Stimulated activated effector memory CD8-positive, alpha-beta T cell treated with anti-CD3 and anti-CD28 coated beads, Interleukin-12 subunit alpha, Interleukin-12 subunit beta, amount 100 ng/mL, for 72 hours (primary cell): ENCODE results near the gene APBA2.
A peak's percentile ranks its signal among the peaks of the same experiment; 100 is the strongest.

ENCODE experiments used
- ATAC-seq: fragments of 150-1000 bp; cut with Tn5 transposase; 2 replicates; pipeline ENCODE4 v1.10.0; 2021
- DNase-seq, 2 donors: peaks; one replicate each; pipeline ENCODE4 v3.0.0; 2021 to 2022; ENCODE audit warnings: low spot score in 2 of 2
- H3K27ac Mint-ChIP-seq: one replicate; pipeline ENCODE4 v1.8.0; 2022; ENCODE audit warnings: mild to moderate bottlenecking, mixed read lengths
- H3K36me3 Mint-ChIP-seq: one replicate; pipeline ENCODE4 v1.8.0; 2022; ENCODE audit warnings: mild to moderate bottlenecking, mixed read lengths
- H3K4me1 Mint-ChIP-seq: one replicate; pipeline ENCODE4 v1.8.0; 2022; ENCODE audit warnings: mixed read lengths
- H3K4me3 Mint-ChIP-seq: one replicate; pipeline ENCODE4 v1.8.0; 2022; ENCODE audit warnings: mild to moderate bottlenecking, mixed read lengths
- H3K9me3 Mint-ChIP-seq: one replicate; pipeline ENCODE4 v1.8.0; 2022; ENCODE audit warnings: mixed read lengths

APBA2 gene

GRCh38 chr15:28991236-28992171 lies 105.7 kb downstream of the APBA2 start:
- H3K4me3 Mint-ChIP-seq, result no peak overlapping the region
- H3K9me3 Mint-ChIP-seq, result peaks cover 5% of the 10 kb centered on the region
- H3K4me1 Mint-ChIP-seq, result peaks cover 15% of the 10 kb centered on the region
- no peaks in the 10 kb centered on the region for H3K36me3 Mint-ChIP-seq
- DNase-seq (no peak), ATAC-seq (no peak)
- H3K27ac Mint-ChIP-seq, result no peak overlapping the region

DNA sequence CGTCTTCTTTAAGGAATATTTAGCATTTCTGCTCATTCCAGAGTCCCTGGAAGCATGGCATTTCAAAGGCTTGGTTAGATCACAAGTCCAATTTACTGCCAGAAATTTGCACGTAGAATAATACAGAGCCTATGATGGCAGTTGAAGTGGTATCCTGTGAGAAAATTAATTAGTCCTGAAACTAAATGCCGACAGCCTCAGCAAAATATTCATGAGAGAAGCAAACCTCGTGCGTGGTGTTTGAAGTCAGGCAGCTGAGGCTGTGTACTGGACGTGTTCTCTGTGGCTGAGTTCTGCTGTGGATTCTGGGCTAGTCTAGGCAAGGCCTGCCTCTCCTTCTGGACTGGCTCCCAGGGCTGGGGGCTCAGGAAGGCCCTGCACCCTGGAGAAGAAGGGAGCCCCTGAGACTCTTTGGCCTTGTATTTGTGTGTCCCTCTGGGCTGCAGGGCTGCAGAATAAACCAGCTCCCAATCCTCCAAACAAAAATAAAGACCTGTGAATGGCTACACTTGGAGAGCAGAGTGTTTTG lies 106.6 kb downstream of the APBA2 start:
- no peak overlapping the region for H3K4me3 Mint-ChIP-seq
- H3K36me3 Mint-ChIP-seq, result no peaks in the 10 kb centered on the region
- ATAC-seq (no peak), DNase-seq (no peak)
- H3K27ac Mint-ChIP-seq, result no peak overlapping the region
- peaks cover 15% of the 10 kb centered on the region for H3K4me1 Mint-ChIP-seq
- H3K9me3 Mint-ChIP-seq, result peaks cover under 1% of the 10 kb centered on the region

GRCh38 chr15:28993051-28993719 lies 107.4 kb downstream of the APBA2 start:
- DNase-seq (no peak), ATAC-seq (no peak)
- H3K4me3 Mint-ChIP-seq, result no peak overlapping the region
- no peaks in the 10 kb centered on the region for H3K9me3 Mint-ChIP-seq
- H3K27ac Mint-ChIP-seq, result peak overlapping the region; percentile 64
- no peaks in the 10 kb centered on the region for H3K36me3 Mint-ChIP-seq
- H3K4me1 Mint-ChIP-seq, result peaks cover 15% of the 10 kb centered on the region

DNA sequence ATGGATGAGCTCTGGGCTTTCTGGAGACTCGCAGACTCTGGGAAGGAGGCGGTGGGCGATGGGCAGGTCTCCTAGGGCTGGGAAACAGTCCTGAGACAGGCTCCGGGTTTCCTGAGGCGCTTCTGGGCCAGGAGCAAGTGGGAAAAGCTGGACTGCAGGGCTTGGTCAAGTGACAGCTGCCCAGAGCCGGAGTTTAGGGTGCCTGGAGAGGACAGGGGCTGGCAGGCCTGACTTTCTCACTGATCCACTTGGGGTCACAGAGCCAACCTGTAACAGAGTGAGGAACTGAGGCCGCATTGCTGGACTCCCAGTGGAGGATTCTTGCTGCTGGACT lies 107.9 kb downstream of the APBA2 start:
- peaks cover 15% of the 10 kb centered on the region for H3K4me1 Mint-ChIP-seq
- DNase-seq (no peak), ATAC-seq (no peak)
- no peaks in the 10 kb centered on the region for H3K36me3 Mint-ChIP-seq
- H3K27ac Mint-ChIP-seq, result peak overlapping the region; percentile 64
- H3K9me3 Mint-ChIP-seq, result no peaks in the 10 kb centered on the region
- no peak overlapping the region for H3K4me3 Mint-ChIP-seq

DNA sequence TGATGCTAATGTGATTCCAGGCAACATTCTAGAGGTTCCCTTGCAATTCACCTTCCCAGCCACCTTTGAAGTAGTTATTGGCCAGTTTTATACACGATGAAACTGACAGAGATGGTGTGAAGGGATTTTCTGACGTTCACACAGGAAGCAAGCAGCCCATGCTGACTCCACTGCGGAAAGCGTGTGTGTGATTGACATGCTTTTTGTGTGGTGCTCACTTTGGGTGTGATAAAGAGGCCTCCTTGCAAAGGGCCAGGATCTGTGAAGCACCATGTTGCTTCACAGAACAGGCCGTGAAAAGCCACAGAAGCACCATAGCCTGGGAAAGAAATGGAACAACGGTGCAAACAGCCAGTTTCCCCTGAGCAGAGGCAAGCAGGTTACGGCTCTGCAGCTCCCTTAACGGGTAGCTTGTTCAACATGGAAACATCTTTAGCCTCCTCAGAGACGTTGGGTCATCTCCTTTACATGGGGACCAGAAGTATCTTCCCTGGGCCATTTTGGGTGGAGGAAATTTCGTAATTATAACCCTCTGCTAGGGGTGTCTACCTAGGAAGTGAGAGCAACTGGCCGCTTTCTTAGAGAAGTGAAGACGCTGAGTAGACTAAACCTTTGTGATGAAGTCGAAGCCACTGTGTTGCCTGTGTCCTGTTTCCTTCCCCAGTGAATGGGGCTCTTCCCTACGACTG lies 108.5 kb downstream of the APBA2 start:
- H3K27ac Mint-ChIP-seq, result peak overlapping the region; percentile 64
- H3K9me3 Mint-ChIP-seq, result no peaks in the 10 kb centered on the region
- no peak for DNase-seq
- peak overlapping the region; percentile 9 for H3K4me3 Mint-ChIP-seq
- peak; percentile 47 for ATAC-seq
- H3K4me1 Mint-ChIP-seq, result peaks cover 15% of the 10 kb centered on the region
- no peaks in the 10 kb centered on the region for H3K36me3 Mint-ChIP-seq

DNA sequence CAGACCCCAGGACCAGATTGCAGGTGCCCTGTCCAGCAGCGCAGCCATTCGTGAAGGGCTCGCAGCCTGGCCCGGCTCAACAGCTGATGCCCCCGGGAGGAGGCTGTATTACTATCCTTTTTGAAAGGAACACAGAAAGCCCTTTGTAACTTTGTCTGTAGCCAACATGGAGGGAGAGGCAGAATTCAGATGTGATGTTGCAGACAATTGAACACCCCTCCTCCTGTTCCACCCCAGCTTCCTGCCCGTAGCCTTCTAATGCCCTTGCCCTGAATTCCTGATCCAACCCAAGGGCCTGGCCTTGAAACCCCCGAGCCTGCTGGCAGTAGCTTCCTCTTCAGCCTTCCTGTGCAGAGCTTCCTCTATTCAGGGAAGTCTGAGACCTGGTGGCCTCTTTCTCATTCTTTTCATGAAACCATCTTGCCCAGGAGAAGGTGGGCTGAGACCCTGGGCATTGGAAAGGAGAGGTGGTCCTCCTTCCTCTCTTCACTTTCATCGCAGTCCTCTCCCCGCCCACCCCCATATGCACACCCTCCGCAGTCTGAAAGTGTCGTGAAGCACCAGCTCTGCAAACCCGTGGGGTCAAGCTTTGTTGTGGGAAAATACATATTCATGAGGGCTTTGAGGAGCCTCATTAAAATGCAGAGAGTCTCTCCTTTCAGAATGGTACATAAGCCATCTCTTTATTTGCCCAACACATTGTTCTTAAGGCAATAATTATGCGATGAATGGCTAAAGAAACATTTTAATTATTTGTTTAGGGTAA lies 109.2 kb downstream of the APBA2 start:
- no peak for DNase-seq
- H3K27ac Mint-ChIP-seq, result peak overlapping the region; percentile 64

DNA sequence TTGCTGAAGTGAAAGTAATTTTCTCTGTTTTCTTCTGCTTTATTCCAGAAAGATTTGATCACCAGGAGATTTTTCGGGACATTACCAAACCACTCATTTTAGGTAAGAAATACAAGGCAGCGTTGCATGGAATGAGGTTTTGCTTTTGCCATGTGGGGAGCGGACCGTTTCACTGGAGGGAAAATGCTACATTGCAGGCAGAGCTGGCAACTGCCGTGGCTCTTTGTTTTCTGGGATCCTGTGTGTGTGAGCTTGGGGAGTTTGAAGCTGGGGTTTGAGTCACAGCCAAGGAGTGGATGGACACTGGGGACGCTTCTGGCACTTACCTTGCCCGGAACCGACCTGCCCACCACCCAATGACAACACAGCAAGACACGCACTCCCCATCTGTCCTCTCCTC lies 109.9 kb downstream of the APBA2 start:
- H3K27ac Mint-ChIP-seq, result no peak overlapping the region
- H3K4me3 Mint-ChIP-seq, result no peak overlapping the region
- no peak for DNase-seq
- H3K36me3 Mint-ChIP-seq, result no peaks in the 10 kb centered on the region
- no peaks in the 10 kb centered on the region for H3K9me3 Mint-ChIP-seq
- no peak for ATAC-seq
- peaks cover 15% of the 10 kb centered on the region for H3K4me1 Mint-ChIP-seq

More for the DNA sequence above, 109.2 kb downstream of the APBA2 start:
- peaks cover 15% of the 10 kb centered on the region for H3K4me1 Mint-ChIP-seq
- no peaks in the 10 kb centered on the region for H3K36me3 Mint-ChIP-seq
- H3K9me3 Mint-ChIP-seq, result no peaks in the 10 kb centered on the region
- H3K4me3 Mint-ChIP-seq, result peak overlapping the region; percentile 9
- ATAC-seq, result no peak

GRCh38 chr15:28996289-28996688 lies 110.5 kb downstream of the APBA2 start:
- Mint-ChIP-seq H3K4me1 (peaks cover 15% of the 10 kb centered on the region), H3K36me3 (no peaks in the 10 kb centered on the region), H3K4me3 (no peak overlapping the region), H3K27ac (no peak overlapping the region), H3K9me3 (no peaks in the 10 kb centered on the region)
- ATAC-seq (no peak), DNase-seq (no peak)

DNA sequence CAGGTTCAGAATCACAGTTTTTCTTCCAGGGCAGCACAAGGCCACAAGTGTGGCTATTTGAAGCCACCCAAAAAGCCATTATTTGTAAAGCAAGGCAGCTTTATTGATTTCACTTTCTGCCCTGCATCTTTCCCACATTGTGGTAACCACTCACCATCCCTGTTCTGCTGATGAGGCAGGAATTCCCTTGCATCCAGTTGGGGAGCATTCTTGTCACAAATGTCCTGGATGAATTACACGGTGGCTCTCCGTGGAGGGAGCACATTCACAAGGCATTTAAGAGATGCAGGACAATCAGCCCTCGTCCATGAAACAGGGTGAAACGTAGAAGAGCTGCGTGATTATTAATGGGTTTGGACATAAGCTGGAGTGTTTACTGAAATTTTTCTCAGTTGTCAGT lies 111.2 kb downstream of the APBA2 start:
- H3K4me1 Mint-ChIP-seq, result peaks cover 15% of the 10 kb centered on the region
- no peak for DNase-seq
- no peaks in the 10 kb centered on the region for H3K9me3 Mint-ChIP-seq
- no peaks in the 10 kb centered on the region for H3K36me3 Mint-ChIP-seq
- ATAC-seq, result no peak
- no peak overlapping the region for H3K4me3 Mint-ChIP-seq
- no peak overlapping the region for H3K27ac Mint-ChIP-seq

GRCh38 chr15:28997791-28998190 lies 112.0 kb downstream of the APBA2 start:
- no peaks in the 10 kb centered on the region for H3K9me3 Mint-ChIP-seq
- H3K4me3 Mint-ChIP-seq, result no peak overlapping the region
- no peak overlapping the region for H3K27ac Mint-ChIP-seq
- ATAC-seq, result no peak
- peaks cover 21% of the 10 kb centered on the region for H3K4me1 Mint-ChIP-seq
- no peaks in the 10 kb centered on the region for H3K36me3 Mint-ChIP-seq
- no peak for DNase-seq

- Mint-ChIP-seq H3K9me3 (no peaks in the 10 kb centered on the region), H3K27ac (no peak overlapping the region), H3K4me3 (no peak overlapping the region), H3K4me1 (peaks cover 22% of the 10 kb centered on the region), H3K36me3 (no peaks in the 10 kb centered on the region)
- DNase-seq (no peak), ATAC-seq (no peak)
Measured at GRCh38 chr15:28998511-28998910, 112.7 kb downstream of the APBA2 start.

GRCh38 chr15:29003191-29003839 lies 117.5 kb downstream of the APBA2 start:
- no peaks in the 10 kb centered on the region for H3K36me3 Mint-ChIP-seq
- H3K4me1 Mint-ChIP-seq, result peaks cover 15% of the 10 kb centered on the region
- H3K4me3 Mint-ChIP-seq, result no peak overlapping the region
- no peak for ATAC-seq
- DNase-seq, result no peak
- no peak overlapping the region for H3K27ac Mint-ChIP-seq
- H3K9me3 Mint-ChIP-seq, result peaks cover 4% of the 10 kb centered on the region

DNA sequence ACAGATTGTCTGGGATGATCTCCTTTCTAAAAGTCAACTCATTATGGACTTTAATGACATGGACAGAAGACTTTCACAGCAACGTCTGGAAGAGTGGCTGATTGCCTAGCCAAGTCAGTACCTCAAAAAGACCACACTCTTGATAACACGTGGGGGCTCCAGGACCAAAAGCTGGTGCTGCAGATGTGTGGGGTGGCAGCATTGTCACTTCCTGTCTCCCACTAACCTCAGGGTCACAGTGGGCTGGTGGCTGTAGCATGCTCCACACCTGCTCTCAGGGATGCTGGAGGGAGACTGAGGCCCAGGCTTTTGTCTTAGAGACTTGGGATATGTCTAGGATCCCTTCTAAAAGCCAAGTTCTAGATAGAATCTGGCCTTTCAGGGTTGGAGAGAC lies 118.1 kb downstream of the APBA2 start:
- no peak overlapping the region for H3K4me3 Mint-ChIP-seq
- no peak overlapping the region for H3K27ac Mint-ChIP-seq
- peaks cover 15% of the 10 kb centered on the region for H3K4me1 Mint-ChIP-seq
- ATAC-seq, result peak; percentile 39
- no peaks in the 10 kb centered on the region for H3K36me3 Mint-ChIP-seq
- H3K9me3 Mint-ChIP-seq, result peaks cover 4% of the 10 kb centered on the region
- DNase-seq, result no peak

- no peak overlapping the region for H3K27ac Mint-ChIP-seq
- ATAC-seq (no peak), DNase-seq (no peak)
- H3K9me3 Mint-ChIP-seq, result peaks cover 4% of the 10 kb centered on the region
- no peak overlapping the region for H3K4me3 Mint-ChIP-seq
- H3K4me1 Mint-ChIP-seq, result peaks cover 15% of the 10 kb centered on the region
- no peaks in the 10 kb centered on the region for H3K36me3 Mint-ChIP-seq
Measured at GRCh38 chr15:29005931-29006330, 120.2 kb downstream of the APBA2 start.
